ENCODE results near the gene C1QL1. TPM values are rescaled to one million over a fixed set of nuclear protein-coding genes. Genes with fewer than 3 reads are reported as not detected.
A peak's percentile ranks its signal among the peaks of the same experiment; 100 is the strongest.

Gene C1QL1
- total and polyA plus RNA-seq, 2 of the 13 experiments (the other 11 are each of a cell fraction or from before 2014, with no cell fraction given), result 0.11 TPM

DNA sequence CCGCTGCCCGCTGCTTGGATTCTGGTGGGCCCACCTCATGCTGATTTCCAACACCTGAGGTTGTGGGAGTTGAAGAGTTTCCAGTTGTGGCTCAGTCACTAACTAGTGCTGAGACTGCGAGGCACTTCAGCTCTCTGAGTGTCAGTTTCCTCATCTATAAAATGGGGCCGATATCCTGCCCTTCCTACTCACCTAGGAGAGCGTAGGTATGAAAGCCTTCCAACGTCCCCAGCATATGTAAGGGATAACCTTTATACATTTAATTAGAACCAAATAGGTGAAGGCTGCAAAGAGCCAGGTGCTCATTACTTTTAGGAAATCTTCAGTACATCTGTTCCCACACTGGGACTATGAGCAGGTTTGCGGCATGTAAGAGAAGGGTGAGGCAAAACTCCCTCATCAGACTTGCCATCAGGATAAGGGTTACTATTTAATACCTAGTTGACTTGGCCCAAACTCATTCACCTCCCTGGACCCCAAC lies 19.7 kb downstream of the C1QL1 start:
- Histone ChIP-seq H3K4me2 (ENCODE audit: low read depth, low read length) (peak overlapping the region; percentile 76), H3K9ac (ENCODE audit: insufficient read depth, low read depth, low read length) (peak overlapping the region; percentile 87; the same call in 1 of the 2 replicates), H4K20me1 (ENCODE audit: insufficient read depth, low read length) (no peaks in the 10 kb centered on the region), H3K4me1 (ENCODE audit: insufficient read depth, low read length) (peaks cover 45% of the 10 kb centered on the region), H3K27me3 (ENCODE audit: control insufficient read depth in 1 of 2, insufficient read depth in 2 of 2, low read length in 2 of 2) (no peaks in the 10 kb centered on the region; a peak in 1 of 5 replicates), H3K9me3 (ENCODE audit: low read length) (no peaks in the 10 kb centered on the region), H3K4me3 (replicated peaks in 1 of 3; ENCODE audit: insufficient read depth in 1 of 3, low read depth in 2 of 3, low read length in 3 of 3) (peak overlapping the region; percentile 74 to 98 (median 89)), H2AFZ (ENCODE audit: low read length) (no peak overlapping the region), H3K36me3 (replicated peaks in 1 of 2; ENCODE audit: control insufficient read depth in 1 of 2, insufficient read depth in 2 of 2, low read length in 2 of 2) (no peaks in the 10 kb centered on the region), H3K27ac (ENCODE audit: extremely low read length, insufficient read depth, low read length) (peak overlapping the region; percentile 45), H3K79me2 (ENCODE audit: insufficient read depth, low read length) (peaks cover 40% of the 10 kb centered on the region)
- WGBS (ENCODE audit: low lambda C conversion rate), result 94% methylated on average over 5 of the region's 7 CpGs
- ChIA-PET POLR2A (no interaction called here), CTCF (ENCODE audit: low intra/inter-chr PET ratio, low total read pairs) (no interaction called here)
- BruUV-seq (replicated peaks), result no TSS peak
- FAIRE-seq (no peak), ATAC-seq (no peak), DNase-seq (ENCODE audit: low spot score) (no peak)
- in situ Hi-C loops (cut with HindIII; ENCODE audit: extremely low pct_ligation_motif_present, low pct_unique_long_range_greater_than_20kb), result no loop called here
- intact Hi-C loops (cut with micrococcal nuclease; ENCODE audit: unreplicated experiment), result no loop called here
- TF ChIP-seq SNAI1 (CRISPR knock-in tag; IDR thresholded peaks at IDR 0.05; ENCODE audit: borderline replicate concordance), result 0 out of 2 replicates have a peak, but pooled peaks have one; percentile 86
- TF ChIP-seq, protein P1, sequence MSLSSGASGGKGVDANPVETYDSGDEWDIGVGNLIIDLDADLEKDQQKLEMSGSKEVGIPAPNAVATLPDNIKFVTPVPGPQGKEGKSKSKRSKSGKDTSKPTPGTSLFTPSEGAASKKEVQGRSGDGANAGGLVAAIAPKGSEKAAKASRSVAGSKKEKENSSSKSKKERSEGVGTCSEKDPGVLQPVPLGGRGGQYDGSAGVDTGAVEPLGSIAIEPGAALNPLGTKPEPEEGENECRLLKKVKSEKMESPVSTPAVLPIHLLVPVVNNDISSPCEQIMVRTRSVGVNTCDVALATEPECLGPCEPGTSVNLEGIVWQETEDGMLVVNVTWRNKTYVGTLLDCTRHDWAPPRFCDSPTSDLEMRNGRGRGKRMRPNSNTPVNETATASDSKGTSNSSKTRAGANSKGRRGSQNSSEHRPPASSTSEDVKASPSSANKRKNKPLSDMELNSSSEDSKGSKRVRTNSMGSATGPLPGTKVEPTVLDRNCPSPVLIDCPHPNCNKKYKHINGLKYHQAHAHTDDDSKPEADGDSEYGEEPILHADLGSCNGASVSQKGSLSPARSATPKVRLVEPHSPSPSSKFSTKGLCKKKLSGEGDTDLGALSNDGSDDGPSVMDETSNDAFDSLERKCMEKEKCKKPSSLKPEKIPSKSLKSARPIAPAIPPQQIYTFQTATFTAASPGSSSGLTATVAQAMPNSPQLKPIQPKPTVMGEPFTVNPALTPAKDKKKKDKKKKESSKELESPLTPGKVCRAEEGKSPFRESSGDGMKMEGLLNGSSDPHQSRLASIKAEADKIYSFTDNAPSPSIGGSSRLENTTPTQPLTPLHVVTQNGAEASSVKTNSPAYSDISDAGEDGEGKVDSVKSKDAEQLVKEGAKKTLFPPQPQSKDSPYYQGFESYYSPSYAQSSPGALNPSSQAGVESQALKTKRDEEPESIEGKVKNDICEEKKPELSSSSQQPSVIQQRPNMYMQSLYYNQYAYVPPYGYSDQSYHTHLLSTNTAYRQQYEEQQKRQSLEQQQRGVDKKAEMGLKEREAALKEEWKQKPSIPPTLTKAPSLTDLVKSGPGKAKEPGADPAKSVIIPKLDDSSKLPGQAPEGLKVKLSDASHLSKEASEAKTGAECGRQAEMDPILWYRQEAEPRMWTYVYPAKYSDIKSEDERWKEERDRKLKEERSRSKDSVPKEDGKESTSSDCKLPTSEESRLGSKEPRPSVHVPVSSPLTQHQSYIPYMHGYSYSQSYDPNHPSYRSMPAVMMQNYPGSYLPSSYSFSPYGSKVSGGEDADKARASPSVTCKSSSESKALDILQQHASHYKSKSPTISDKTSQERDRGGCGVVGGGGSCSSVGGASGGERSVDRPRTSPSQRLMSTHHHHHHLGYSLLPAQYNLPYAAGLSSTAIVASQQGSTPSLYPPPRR (CRISPR knock-in tag; IDR thresholded peaks at IDR 0.05; ENCODE audit: borderline replicate concordance), result no peak
- 0 out of 2 replicates have a peak, but pooled peaks have one; percentile 14 for TF ChIP-seq WIZ (CRISPR knock-in tag; IDR thresholded peaks at IDR 0.05)
- TF ChIP-seq, protein P2, sequence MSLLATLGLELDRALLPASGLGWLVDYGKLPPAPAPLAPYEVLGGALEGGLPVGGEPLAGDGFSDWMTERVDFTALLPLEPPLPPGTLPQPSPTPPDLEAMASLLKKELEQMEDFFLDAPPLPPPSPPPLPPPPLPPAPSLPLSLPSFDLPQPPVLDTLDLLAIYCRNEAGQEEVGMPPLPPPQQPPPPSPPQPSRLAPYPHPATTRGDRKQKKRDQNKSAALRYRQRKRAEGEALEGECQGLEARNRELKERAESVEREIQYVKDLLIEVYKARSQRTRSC (CRISPR knock-in tag; IDR thresholded peaks at IDR 0.05; ENCODE audit: low read depth), result 0 out of 2 replicates have a peak, but pooled peaks have one; percentile 53
- TF ChIP-seq, protein P3, sequence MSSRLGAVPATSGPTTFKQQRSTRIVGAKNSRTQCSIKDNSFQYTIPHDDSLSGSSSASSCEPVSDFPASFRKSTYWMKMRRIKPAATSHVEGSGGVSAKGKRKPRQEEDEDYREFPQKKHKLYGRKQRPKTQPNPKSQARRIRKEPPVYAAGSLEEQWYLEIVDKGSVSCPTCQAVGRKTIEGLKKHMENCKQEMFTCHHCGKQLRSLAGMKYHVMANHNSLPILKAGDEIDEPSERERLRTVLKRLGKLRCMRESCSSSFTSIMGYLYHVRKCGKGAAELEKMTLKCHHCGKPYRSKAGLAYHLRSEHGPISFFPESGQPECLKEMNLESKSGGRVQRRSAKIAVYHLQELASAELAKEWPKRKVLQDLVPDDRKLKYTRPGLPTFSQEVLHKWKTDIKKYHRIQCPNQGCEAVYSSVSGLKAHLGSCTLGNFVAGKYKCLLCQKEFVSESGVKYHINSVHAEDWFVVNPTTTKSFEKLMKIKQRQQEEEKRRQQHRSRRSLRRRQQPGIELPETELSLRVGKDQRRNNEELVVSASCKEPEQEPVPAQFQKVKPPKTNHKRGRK (CRISPR knock-in tag; IDR thresholded peaks at IDR 0.05), result peak; percentile 4; the same call in 1 of the 2 replicates
- TF ChIP-seq CHD4 (IDR thresholded peaks at IDR 0.05; ENCODE audit: borderline replicate concordance, low read length), result peak; percentile 83
- TF ChIP-seq, protein P4, sequence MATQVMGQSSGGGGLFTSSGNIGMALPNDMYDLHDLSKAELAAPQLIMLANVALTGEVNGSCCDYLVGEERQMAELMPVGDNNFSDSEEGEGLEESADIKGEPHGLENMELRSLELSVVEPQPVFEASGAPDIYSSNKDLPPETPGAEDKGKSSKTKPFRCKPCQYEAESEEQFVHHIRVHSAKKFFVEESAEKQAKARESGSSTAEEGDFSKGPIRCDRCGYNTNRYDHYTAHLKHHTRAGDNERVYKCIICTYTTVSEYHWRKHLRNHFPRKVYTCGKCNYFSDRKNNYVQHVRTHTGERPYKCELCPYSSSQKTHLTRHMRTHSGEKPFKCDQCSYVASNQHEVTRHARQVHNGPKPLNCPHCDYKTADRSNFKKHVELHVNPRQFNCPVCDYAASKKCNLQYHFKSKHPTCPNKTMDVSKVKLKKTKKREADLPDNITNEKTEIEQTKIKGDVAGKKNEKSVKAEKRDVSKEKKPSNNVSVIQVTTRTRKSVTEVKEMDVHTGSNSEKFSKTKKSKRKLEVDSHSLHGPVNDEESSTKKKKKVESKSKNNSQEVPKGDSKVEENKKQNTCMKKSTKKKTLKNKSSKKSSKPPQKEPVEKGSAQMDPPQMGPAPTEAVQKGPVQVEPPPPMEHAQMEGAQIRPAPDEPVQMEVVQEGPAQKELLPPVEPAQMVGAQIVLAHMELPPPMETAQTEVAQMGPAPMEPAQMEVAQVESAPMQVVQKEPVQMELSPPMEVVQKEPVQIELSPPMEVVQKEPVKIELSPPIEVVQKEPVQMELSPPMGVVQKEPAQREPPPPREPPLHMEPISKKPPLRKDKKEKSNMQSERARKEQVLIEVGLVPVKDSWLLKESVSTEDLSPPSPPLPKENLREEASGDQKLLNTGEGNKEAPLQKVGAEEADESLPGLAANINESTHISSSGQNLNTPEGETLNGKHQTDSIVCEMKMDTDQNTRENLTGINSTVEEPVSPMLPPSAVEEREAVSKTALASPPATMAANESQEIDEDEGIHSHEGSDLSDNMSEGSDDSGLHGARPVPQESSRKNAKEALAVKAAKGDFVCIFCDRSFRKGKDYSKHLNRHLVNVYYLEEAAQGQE (IDR thresholded peaks at IDR 0.05; ENCODE audit: borderline replicate concordance in 1 of 2, low read depth in 1 of 2, low read length in 2 of 2), result no peak
- TF ChIP-seq ZMYM3 (CRISPR knock-in tag; IDR thresholded peaks at IDR 0.05), result 0 out of 2 replicates have a peak, but pooled peaks have one; percentile 18
- peak; percentile 8; the same call in 1 of the 2 replicates for TF ChIP-seq ZNF543 (CRISPR knock-in tag; IDR thresholded peaks at IDR 0.05)
- TF ChIP-seq ZNF629 (CRISPR knock-in tag; conservative IDR thresholded peaks at IDR 0.05), result peak; percentile 89
- no peak for TF ChIP-seq RCOR2 (CRISPR knock-in tag; IDR thresholded peaks at IDR 0.05)
- no peak for TF ChIP-seq ZNF776 (CRISPR knock-in tag; IDR thresholded peaks at IDR 0.05)
- TF ChIP-seq SMYD3 (CRISPR knock-in tag; IDR thresholded peaks at IDR 0.05), result 0 out of 2 replicates have a peak, but pooled peaks have one; percentile 14

Data from HepG2 (cell line).